ENCODE measurements around the gene LARP1.

Gene LARP1

GRCh38 chr5:154771383-154771901 is 16.3 kb downstream of the LARP1 start:
- TF ChIP-seq CTCF (IDR thresholded peaks at IDR 0.05; ENCODE audit: low read depth, low read length), result no peak
- peak; percentile 74 to 89 for DNase-seq (ENCODE audit: low read depth in 2 of 2)
- no peak overlapping the region for H3K4me3 ChIP-seq (replicated peaks in 1 of 2; ENCODE audit: low read depth in 2 of 2, low read length in 2 of 2)

- TF ChIP-seq CTCF (IDR thresholded peaks at IDR 0.05; ENCODE audit: low read depth, low read length), result no peak
- no peak overlapping the region for H3K4me3 ChIP-seq (replicated peaks in 1 of 2; ENCODE audit: low read depth in 2 of 2, low read length in 2 of 2)
- DNase-seq (ENCODE audit: low read depth in 2 of 2), result no peak
These were observed 18.1 kb downstream of the LARP1 start for GRCh38 chr5:154773326-154773725.

GRCh38 chr5:154776167-154776566 is 21.0 kb downstream of the LARP1 start:
- TF ChIP-seq CTCF (IDR thresholded peaks at IDR 0.05; ENCODE audit: low read depth, low read length), result no peak
- H3K4me3 ChIP-seq (replicated peaks in 1 of 2; ENCODE audit: low read depth in 2 of 2, low read length in 2 of 2), result no peak overlapping the region
- no peak for DNase-seq (ENCODE audit: low read depth in 2 of 2)

DNA sequence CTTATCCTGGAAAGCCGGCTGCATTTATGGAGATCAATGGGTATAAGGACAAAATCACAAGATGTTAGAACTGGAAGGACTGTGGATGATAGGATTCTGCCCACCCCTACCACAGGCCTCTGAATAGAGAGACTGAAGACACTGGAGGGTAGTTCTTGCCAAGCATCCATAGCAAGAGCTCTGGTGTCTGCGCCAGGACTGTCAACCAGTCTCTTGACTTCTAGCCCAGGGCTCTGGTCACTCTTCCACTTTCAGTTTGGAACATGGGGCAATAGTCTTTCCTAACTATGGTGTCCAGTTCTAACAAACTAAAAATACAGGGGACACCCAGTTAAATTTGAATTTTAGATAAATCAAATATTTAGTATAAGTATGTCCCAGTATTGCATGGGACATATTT is 23.4 kb downstream of the LARP1 start:
- no peak for TF ChIP-seq CTCF (IDR thresholded peaks at IDR 0.05; ENCODE audit: low read depth, low read length)
- peak in 1 of 2 donors; percentile 20 for DNase-seq (ENCODE audit: low read depth in 2 of 2)

GRCh38 chr5:154779105-154779504 is 23.9 kb downstream of the LARP1 start:
- DNase-seq (ENCODE audit: low read depth in 2 of 2), result peak; percentile 61 to 88
- no peak for TF ChIP-seq CTCF (IDR thresholded peaks at IDR 0.05; ENCODE audit: low read depth, low read length)
- no peak overlapping the region for H3K4me3 ChIP-seq (replicated peaks in 1 of 2; ENCODE audit: low read depth in 2 of 2, low read length in 2 of 2)

More for the DNA sequence above, 23.4 kb downstream of the LARP1 start:
- H3K4me3 ChIP-seq (replicated peaks in 1 of 2; ENCODE audit: low read depth in 2 of 2, low read length in 2 of 2), result no peak overlapping the region

GRCh38 chr5:154780128-154780527 is 25.0 kb downstream of the LARP1 start:
- no peak for TF ChIP-seq CTCF (IDR thresholded peaks at IDR 0.05; ENCODE audit: low read depth, low read length)
- H3K4me3 ChIP-seq (replicated peaks in 1 of 2; ENCODE audit: low read depth in 2 of 2, low read length in 2 of 2), result no peak overlapping the region
- no peak for DNase-seq (ENCODE audit: low read depth in 2 of 2)

DNA sequence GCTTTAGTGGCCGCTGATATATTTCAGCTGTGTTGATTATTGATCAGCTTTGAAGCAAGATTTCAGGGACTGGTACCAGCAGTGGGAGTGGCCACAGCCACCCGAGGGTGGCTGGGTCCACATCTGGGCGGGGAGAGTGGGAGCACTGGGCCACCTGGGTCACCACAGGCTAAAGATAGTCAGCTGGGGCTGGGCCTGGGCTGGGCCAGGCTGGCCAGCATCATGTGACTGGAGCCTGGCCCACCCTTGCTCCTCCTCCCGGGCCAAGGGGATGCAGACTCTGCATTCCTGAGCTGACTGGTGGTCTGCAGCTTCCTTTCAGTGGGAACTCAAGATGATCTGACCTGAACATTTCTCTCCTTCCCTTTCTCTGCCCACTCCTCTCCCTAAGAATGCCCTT is 27.1 kb downstream of the LARP1 start:
- no peak for TF ChIP-seq CTCF (IDR thresholded peaks at IDR 0.05; ENCODE audit: low read depth, low read length)
- no peak for DNase-seq (ENCODE audit: low read depth in 2 of 2)
- no peak overlapping the region for H3K4me3 ChIP-seq (replicated peaks in 1 of 2; ENCODE audit: low read depth in 2 of 2, low read length in 2 of 2)
